Gastroesophageal sphincter (tissue), 4 donors: ENCODE results near the gene FBXL20. TPM values are rescaled to one million over a fixed set of nuclear protein-coding genes. Genes with fewer than 3 reads are reported as not detected.

Experiments
- ATAC-seq: fragments of 150-250 bp; one replicate; pipeline ENCODE4 v1.9.1; 2016; ENCODE audit warnings: mild to moderate bottlenecking, moderate library complexity
- H3K27ac ChIP-seq, 4 donors: fragments of 200-600 bp; sonication (generic) in 3 of 4; 1 replicate in 3 of 4; 2 replicates in 1 of 4; pipeline ENCODE4 v1.5.1; 2016 to 2019
- H3K27me3 ChIP-seq: fragments of 200-600 bp; sonication (generic); one replicate; pipeline ENCODE4 v1.5.1; 2019
- H3K36me3 ChIP-seq, 2 donors: fragments of 200-600 bp; sonication (generic); one replicate each; pipeline ENCODE4 v1.5.1; 2019; ENCODE audit warnings: control low read depth in 1 of 2
- H3K4me1 ChIP-seq, 3 donors: fragments of 200-600 bp; sonication (generic); 1 replicate in 2 of 3; 2 replicates in 1 of 3; pipeline ENCODE4 v1.5.1; 2016 to 2019; ENCODE audit warnings: control low read depth in 2 of 3
- H3K4me3 ChIP-seq, 2 donors: fragments of 200-600 bp; sonication (generic); one replicate each; pipeline ENCODE4 v1.5.1; 2019; ENCODE audit warnings: mild to moderate bottlenecking in 1 of 2, moderate library complexity in 1 of 2
- H3K9me3 ChIP-seq, 3 donors: fragments of 200-600 bp; sonication (generic); one replicate each; pipeline ENCODE4 v1.5.1; 2017 to 2019; ENCODE audit warnings: control low read depth in 2 of 3
- CTCF ChIP-seq, 4 experiments: fragments of 200-600 bp in 2 of 4; fragments of 450-650 bp in 2 of 4; sonication (generic) in 1 of 4; IDR thresholded peaks; one replicate each; pipeline ENCODE4 v1.5.1; 2017 to 2019; ENCODE audit warnings: antibody characterized with exemption in 4 of 4, mild to moderate bottlenecking in 2 of 4, moderate library complexity in 2 of 4
- EP300 ChIP-seq: sonication (generic); formaldehyde crosslinking; IDR thresholded peaks from one replicate; pipeline ENCODE4 v1.6.1; 2017; ENCODE audit warnings: antibody characterized with exemption, mild to moderate bottlenecking
- POLR2A ChIP-seq, 2 donors: fragments of 450-650 bp; IDR thresholded peaks; one replicate each; pipeline ENCODE4 v1.6.1; 2017; ENCODE audit warnings: antibody characterized with exemption in 2 of 2, mild to moderate bottlenecking in 2 of 2, moderate library complexity in 1 of 2
- POLR2AphosphoS5 ChIP-seq: sonication (generic); formaldehyde crosslinking; IDR thresholded peaks from one replicate; pipeline ENCODE4 v1.6.1; 2017; ENCODE audit warnings: antibody characterized with exemption
- WGBS, 2 donors: methylation state at CpG; one replicate each; pipeline ENCODE4 v1.1.5; 2018; ENCODE audit warnings: low coverage in 1 of 2; 5-methylcytosine and 5-hydroxymethylcytosine counted together
- total RNA-seq, 4 donors: library from RNA; depleted of rRNA; stranded (reverse); fragments of >200 nt; gene quantifications; one replicate each; pipeline ENCODE4 v1.1.0, GENCODE V29; 2016

FBXL20 gene
- total RNA-seq, 4 donors from 2014 or later: 16.8 to 25.9 (median 21.5) TPM

GRCh38 chr17:39238311-39238972, 163.0 kb downstream of the FBXL20 start:
- peaks cover 0 to 7% (median 0%) of the 10 kb centered on the region in 3 donors for H3K4me1 ChIP-seq
- ATAC-seq: no peak
- H3K36me3 ChIP-seq: no peaks in the 10 kb centered on the region
- no peak overlapping the region for H3K27ac ChIP-seq
- TF ChIP-seq POLR2AphosphoS5: no peak
- no peak for TF ChIP-seq CTCF (IDR thresholded peaks at IDR 0.05)
- no peak for TF ChIP-seq EP300
- no peak for TF ChIP-seq POLR2A (IDR thresholded peaks at IDR 0.05)
- H3K27me3 ChIP-seq: peaks cover 93% of the 10 kb centered on the region
- H3K9me3 ChIP-seq: no peaks in the 10 kb centered on the region
- WGBS, 2 donors: 20% methylated on average over 1 of the region's 15 CpGs; no CpG with 5 or more reads in 1 of the 2 donors
- H3K4me3 ChIP-seq: no peak overlapping the region

- Histone ChIP-seq H3K4me1 (peaks cover 0 to 7% (median 0%) of the 10 kb centered on the region in 3 donors), H3K4me3 (no peak overlapping the region), H3K9me3 (no peaks in the 10 kb centered on the region), H3K27me3 (peaks cover 94% of the 10 kb centered on the region), H3K27ac (no peak overlapping the region), H3K36me3 (no peaks in the 10 kb centered on the region)
- WGBS, 2 donors: no CpG with 5 or more reads among the region's 7 CpGs
- ATAC-seq: no peak
- no peak for TF ChIP-seq POLR2AphosphoS5
- no peak for TF ChIP-seq EP300
- TF ChIP-seq POLR2A (IDR thresholded peaks at IDR 0.05): no peak
Observed at GRCh38 chr17:39237586-39237985, 163.8 kb downstream of the FBXL20 start.

GRCh38 chr17:39236981-39237441, 164.4 kb downstream of the FBXL20 start:
- peaks cover 94% of the 10 kb centered on the region for H3K27me3 ChIP-seq
- H3K36me3 ChIP-seq: no peaks in the 10 kb centered on the region
- H3K4me3 ChIP-seq: no peak overlapping the region
- WGBS, 2 donors: no CpG with 5 or more reads among the region's 6 CpGs
- no peak overlapping the region for H3K27ac ChIP-seq
- TF ChIP-seq POLR2A (IDR thresholded peaks at IDR 0.05): no peak
- no peak for TF ChIP-seq POLR2AphosphoS5
- TF ChIP-seq CTCF (IDR thresholded peaks at IDR 0.05): no peak
- no peak for ATAC-seq
- H3K4me1 ChIP-seq: peaks cover 0 to 11% (median under 1%) of the 10 kb centered on the region in 3 donors
- no peaks in the 10 kb centered on the region for H3K9me3 ChIP-seq

GRCh38 chr17:39236450-39236927, 164.9 kb downstream of the FBXL20 start:
- ATAC-seq: no peak
- Histone ChIP-seq H3K4me1 (peaks cover 0 to 16% (median 6%) of the 10 kb centered on the region in 3 donors), H3K4me3 (no peak overlapping the region), H3K9me3 (no peaks in the 10 kb centered on the region), H3K27me3 (peaks cover 94% of the 10 kb centered on the region), H3K27ac (no peak overlapping the region), H3K36me3 (no peaks in the 10 kb centered on the region)
- TF ChIP-seq CTCF (IDR thresholded peaks at IDR 0.05) (no peak), EP300 (no peak), POLR2AphosphoS5 (no peak), POLR2A (IDR thresholded peaks at IDR 0.05) (no peak)
- 51% methylated on average over 4 of the region's 5 CpGs; no CpG with 5 or more reads in 1 of the 2 donors for WGBS, 2 donors

DNA sequence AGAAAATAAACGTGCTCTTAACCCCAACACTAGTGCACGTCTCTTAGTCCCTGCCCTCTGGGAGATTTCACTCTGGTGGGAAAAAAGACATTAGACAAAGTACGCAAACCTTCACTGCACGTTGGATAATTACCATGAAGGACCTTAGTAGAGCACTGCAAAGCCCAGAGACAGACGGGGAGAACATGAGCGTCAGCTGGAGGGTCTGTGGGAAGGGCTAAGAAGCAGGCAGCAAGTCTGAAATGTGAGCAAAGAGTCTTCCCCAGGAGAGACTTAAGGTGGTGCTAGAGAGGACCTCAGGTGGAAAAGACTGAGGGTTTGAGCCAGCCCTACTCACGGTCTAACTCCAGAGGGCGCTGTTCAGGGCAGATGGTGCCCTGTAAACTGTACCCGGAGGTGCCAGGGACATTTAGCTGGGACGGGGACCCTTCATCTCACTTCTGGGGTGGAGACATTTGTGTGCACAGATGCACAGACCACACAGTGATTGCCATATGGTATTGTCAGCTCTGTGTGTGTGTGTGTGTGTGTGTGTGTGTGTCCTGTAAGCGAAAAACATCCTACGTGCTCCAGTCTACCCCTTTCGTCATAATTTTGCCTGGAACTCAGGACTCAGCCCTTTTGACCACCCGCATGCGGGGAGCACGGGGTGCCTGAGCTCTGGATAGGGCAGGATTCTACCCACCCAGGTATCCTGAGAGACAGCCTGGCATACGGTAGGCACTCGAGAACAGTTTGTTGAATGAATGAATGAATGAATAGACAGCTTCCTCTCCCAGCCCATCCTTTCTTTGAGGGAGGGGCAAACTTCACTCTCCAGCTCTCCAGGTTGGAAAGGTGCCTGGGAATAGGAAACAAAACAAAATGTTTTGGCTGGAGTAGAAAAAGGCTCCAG, 165.6 kb downstream of the FBXL20 start:
- peak in 3 of 4 experiments; percentile 12 to 44 (median 24) for TF ChIP-seq CTCF (IDR thresholded peaks at IDR 0.05)
- no peak for TF ChIP-seq POLR2A (IDR thresholded peaks at IDR 0.05)
- TF ChIP-seq POLR2AphosphoS5: no peak
- no peak for TF ChIP-seq EP300
- H3K4me3 ChIP-seq: no peak overlapping the region
- H3K4me1 ChIP-seq: peaks cover 0 to 19% (median 6%) of the 10 kb centered on the region in 3 donors
- no peaks in the 10 kb centered on the region for H3K9me3 ChIP-seq
- H3K27ac ChIP-seq: no peak overlapping the region
- H3K36me3 ChIP-seq: no peaks in the 10 kb centered on the region
- H3K27me3 ChIP-seq: peaks cover 94% of the 10 kb centered on the region
- 10 to 18% methylated on average over 3 to 10 of the region's 18 CpGs for WGBS, 2 donors
- no peak for ATAC-seq
